ENCODE measurements around the gene SEMA3F. TPM values are rescaled to one million over a fixed set of nuclear protein-coding genes. Genes with fewer than 3 reads are reported as not detected.

The SEMA3F gene
- total and polyA plus RNA-seq, 4 donors: 27.8 to 54.3 (median 47.4) TPM

DNA sequence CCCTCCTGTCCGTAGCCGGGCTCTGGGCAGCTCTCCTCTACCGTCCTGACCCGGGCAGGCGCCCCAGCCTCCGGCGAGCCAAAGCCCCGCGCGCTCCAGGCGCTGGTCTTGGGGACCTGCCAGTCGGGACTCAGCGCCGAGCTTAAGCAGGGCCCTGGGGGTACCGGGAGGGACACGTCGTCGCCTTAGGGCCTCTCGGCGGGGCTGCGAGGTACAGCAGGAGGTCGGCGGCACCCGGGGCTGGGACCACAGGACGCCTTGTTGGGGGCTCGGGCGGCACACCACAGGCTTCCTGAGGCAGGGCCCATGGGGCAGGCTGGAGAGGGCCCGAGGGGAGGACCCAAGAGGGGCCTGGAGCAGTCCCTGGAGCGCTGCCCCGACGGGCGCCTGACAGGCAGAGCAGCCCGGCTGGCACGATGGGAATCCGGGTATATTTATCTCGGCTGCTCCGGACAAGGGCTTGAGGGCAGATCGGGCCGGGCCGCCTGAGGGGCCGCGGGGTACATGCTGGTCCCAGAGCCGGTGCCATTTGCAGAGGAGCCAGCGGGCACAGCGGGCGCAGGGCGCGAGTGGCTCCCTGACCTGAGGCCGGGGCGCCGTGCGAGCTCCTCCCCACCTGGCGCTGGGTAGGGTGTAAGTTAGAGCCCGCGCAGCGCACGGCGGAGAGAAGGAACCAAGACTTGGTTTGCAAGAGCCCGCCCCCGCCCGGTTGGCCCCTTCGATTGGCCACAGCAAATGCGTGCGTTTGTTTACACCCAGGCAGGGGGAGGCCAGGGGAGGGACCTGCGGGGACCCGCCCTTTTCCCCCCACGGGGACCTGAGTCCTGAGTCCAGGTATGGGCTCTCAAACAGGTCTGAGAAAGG is 50.5 kb downstream of the SEMA3F start:
- Histone ChIP-seq H3K4me1 (ENCODE audit: control insufficient read depth in 5 of 5, insufficient read depth in 5 of 5, low read length in 5 of 5) (peaks cover 0 to 20% (median 8%) of the 10 kb centered on the region in 5 donors), H3K9me3 (ENCODE audit: control insufficient read depth in 4 of 4, insufficient read depth in 3 of 4, low read length in 3 of 4) (no peaks in the 10 kb centered on the region), H3K9ac (ENCODE audit: insufficient read depth in 1 of 2, low read length in 2 of 2) (no peak overlapping the region), H3K27ac (ENCODE audit: low read depth in 1 of 2, low read length in 1 of 2) (peak overlapping the region in 1 of 2 donors; percentile 43), H3K27me3 (ENCODE audit: control insufficient read depth in 3 of 3, insufficient read depth in 3 of 3, low read length in 2 of 3) (peaks cover 0 to 3% (median 2%) of the 10 kb centered on the region in 3 donors), H3K36me3 (ENCODE audit: control insufficient read depth in 4 of 4, insufficient read depth in 4 of 4, low read length in 4 of 4) (no peaks in the 10 kb centered on the region), H3K4me3 (peak overlapping the region; percentile 24)
- WGBS, 2 donors: 4 to 6% methylated on average over 57 to 67 of the region's 67 CpGs
- ATAC-seq (ENCODE audit: insufficient read depth, low FRiP score): no peak
- TF ChIP-seq, protein P1, sequence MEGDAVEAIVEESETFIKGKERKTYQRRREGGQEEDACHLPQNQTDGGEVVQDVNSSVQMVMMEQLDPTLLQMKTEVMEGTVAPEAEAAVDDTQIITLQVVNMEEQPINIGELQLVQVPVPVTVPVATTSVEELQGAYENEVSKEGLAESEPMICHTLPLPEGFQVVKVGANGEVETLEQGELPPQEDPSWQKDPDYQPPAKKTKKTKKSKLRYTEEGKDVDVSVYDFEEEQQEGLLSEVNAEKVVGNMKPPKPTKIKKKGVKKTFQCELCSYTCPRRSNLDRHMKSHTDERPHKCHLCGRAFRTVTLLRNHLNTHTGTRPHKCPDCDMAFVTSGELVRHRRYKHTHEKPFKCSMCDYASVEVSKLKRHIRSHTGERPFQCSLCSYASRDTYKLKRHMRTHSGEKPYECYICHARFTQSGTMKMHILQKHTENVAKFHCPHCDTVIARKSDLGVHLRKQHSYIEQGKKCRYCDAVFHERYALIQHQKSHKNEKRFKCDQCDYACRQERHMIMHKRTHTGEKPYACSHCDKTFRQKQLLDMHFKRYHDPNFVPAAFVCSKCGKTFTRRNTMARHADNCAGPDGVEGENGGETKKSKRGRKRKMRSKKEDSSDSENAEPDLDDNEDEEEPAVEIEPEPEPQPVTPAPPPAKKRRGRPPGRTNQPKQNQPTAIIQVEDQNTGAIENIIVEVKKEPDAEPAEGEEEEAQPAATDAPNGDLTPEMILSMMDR (IDR thresholded peaks at IDR 0.05; ENCODE audit: control extremely low read depth, extremely low read depth): no peak
- peak; percentile 47 to 48 (median 48) for DNase-seq

GRCh38 chr3:50207359-50208042 is 52.4 kb downstream of the SEMA3F start:
- no peaks in the 10 kb centered on the region for H3K36me3 ChIP-seq (ENCODE audit: control insufficient read depth in 4 of 4, insufficient read depth in 4 of 4, low read length in 4 of 4)
- DNase-seq: no peak
- ATAC-seq (ENCODE audit: insufficient read depth, low FRiP score): no peak
- peaks cover 0 to 20% (median 8%) of the 10 kb centered on the region in 5 donors for H3K4me1 ChIP-seq (ENCODE audit: control insufficient read depth in 5 of 5, insufficient read depth in 5 of 5, low read length in 5 of 5)
- no peak overlapping the region for H3K9ac ChIP-seq (ENCODE audit: insufficient read depth in 1 of 2, low read length in 2 of 2)
- TF ChIP-seq, protein P1 (IDR thresholded peaks at IDR 0.05; ENCODE audit: control extremely low read depth, extremely low read depth): no peak
- H3K9me3 ChIP-seq (ENCODE audit: control insufficient read depth in 4 of 4, insufficient read depth in 3 of 4, low read length in 3 of 4): no peaks in the 10 kb centered on the region
- peaks cover 0 to 3% (median 2%) of the 10 kb centered on the region in 3 donors for H3K27me3 ChIP-seq (ENCODE audit: control insufficient read depth in 3 of 3, insufficient read depth in 3 of 3, low read length in 2 of 3)
- WGBS, 2 donors: 94% methylated on average over 17 of the region's 17 CpGs
- no peak overlapping the region for H3K4me3 ChIP-seq
- H3K27ac ChIP-seq (ENCODE audit: low read depth in 1 of 2, low read length in 1 of 2): no peak overlapping the region

- no peak overlapping the region for H3K4me3 ChIP-seq
- no peak for ATAC-seq (ENCODE audit: insufficient read depth, low FRiP score)
- H3K9ac ChIP-seq (ENCODE audit: insufficient read depth in 1 of 2, low read length in 2 of 2): peak overlapping the region in 1 of 2 donors; percentile 11
- no peaks in the 10 kb centered on the region for H3K9me3 ChIP-seq (ENCODE audit: control insufficient read depth in 4 of 4, insufficient read depth in 3 of 4, low read length in 3 of 4)
- TF ChIP-seq, protein P1 (IDR thresholded peaks at IDR 0.05; ENCODE audit: control extremely low read depth, extremely low read depth): no peak
- H3K36me3 ChIP-seq (ENCODE audit: control insufficient read depth in 4 of 4, insufficient read depth in 4 of 4, low read length in 4 of 4): no peaks in the 10 kb centered on the region
- H3K4me1 ChIP-seq (ENCODE audit: control insufficient read depth in 5 of 5, insufficient read depth in 5 of 5, low read length in 5 of 5): peaks cover 0 to 16% (median 5%) of the 10 kb centered on the region in 5 donors
- no peak overlapping the region for H3K27ac ChIP-seq (ENCODE audit: low read depth in 1 of 2, low read length in 1 of 2)
- DNase-seq: peak in 1 of 3 donors; percentile 39
- 80 to 86% methylated on average over 14 of the region's 14 CpGs for WGBS, 2 donors
- peaks cover 0 to 3% (median 2%) of the 10 kb centered on the region in 3 donors for H3K27me3 ChIP-seq (ENCODE audit: control insufficient read depth in 3 of 3, insufficient read depth in 3 of 3, low read length in 2 of 3)
Observed at GRCh38 chr3:50208677-50209344, 53.7 kb downstream of the SEMA3F start.
